Measurements from ENCODE around the gene LRRC53. TPM values are rescaled to one million over a fixed set of nuclear protein-coding genes. Genes with fewer than 3 reads are reported as not detected.

The LRRC53 gene
- total and polyA plus RNA-seq, 2 experiments from 2014 or later: not detected

DNA sequence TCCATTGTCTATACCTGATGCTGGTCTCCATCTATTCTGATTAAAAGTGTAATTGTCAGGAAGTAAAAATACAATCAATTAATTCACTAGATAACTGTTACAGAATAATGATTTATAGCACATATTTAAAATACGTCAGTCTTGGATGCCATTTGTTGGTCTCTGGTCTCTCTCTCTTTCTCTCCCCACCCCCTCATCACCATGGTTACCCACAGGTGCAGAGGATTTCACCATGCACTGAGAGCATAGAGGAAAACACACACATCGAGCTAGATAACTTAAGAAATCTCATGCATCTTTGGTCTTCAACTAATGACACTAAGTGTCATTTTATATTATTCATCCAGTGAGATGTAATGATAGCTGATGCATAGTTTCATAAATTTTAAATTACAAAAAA, 33.4 kb downstream of the LRRC53 start:
- Histone ChIP-seq H4K20me1 (replicated peaks; ENCODE audit: insufficient read depth) (no peaks in the 10 kb centered on the region), H3K36me3 (ENCODE audit: insufficient read depth) (no peaks in the 10 kb centered on the region), H3K27me3 (ENCODE audit: insufficient read depth) (no peaks in the 10 kb centered on the region), H3K4me1 (ENCODE audit: insufficient read depth) (peaks cover 12% of the 10 kb centered on the region), H3F3A (replicated peaks; ENCODE audit: low read depth) (no peaks in the 10 kb centered on the region), H3K4me2 (no peak overlapping the region), H3K79me2 (replicated peaks; ENCODE audit: insufficient read depth) (no peaks in the 10 kb centered on the region), H3K27ac (ENCODE audit: low read depth) (no peak overlapping the region), H3K4me3 (no peak overlapping the region), H3K9me2 (ENCODE audit: insufficient read depth) (no peaks in the 10 kb centered on the region), H2AFZ (no peak overlapping the region)
- no peak overlapping the region for H3K27ac Mint-ChIP-seq
- peaks cover 6% of the 10 kb centered on the region for H3K27me3 Mint-ChIP-seq (ENCODE audit: insufficient read depth, low read depth, poor library complexity)
- no peaks in the 10 kb centered on the region for H3K9me3 Mint-ChIP-seq
- ATAC-seq (no peak), DNase-seq (ENCODE audit: low spot score) (no peak)
- H3K4me3 Mint-ChIP-seq: no peak overlapping the region
- no peak for TF ChIP-seq ZNF331 (CRISPR knock-in tag; IDR thresholded peaks at IDR 0.05; ENCODE audit: low read depth)
- TF ChIP-seq, protein P1, sequence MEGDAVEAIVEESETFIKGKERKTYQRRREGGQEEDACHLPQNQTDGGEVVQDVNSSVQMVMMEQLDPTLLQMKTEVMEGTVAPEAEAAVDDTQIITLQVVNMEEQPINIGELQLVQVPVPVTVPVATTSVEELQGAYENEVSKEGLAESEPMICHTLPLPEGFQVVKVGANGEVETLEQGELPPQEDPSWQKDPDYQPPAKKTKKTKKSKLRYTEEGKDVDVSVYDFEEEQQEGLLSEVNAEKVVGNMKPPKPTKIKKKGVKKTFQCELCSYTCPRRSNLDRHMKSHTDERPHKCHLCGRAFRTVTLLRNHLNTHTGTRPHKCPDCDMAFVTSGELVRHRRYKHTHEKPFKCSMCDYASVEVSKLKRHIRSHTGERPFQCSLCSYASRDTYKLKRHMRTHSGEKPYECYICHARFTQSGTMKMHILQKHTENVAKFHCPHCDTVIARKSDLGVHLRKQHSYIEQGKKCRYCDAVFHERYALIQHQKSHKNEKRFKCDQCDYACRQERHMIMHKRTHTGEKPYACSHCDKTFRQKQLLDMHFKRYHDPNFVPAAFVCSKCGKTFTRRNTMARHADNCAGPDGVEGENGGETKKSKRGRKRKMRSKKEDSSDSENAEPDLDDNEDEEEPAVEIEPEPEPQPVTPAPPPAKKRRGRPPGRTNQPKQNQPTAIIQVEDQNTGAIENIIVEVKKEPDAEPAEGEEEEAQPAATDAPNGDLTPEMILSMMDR (conservative IDR thresholded peaks at IDR 0.05; ENCODE audit: low read depth in 2 of 2): no peak
- TF ChIP-seq, protein P2, sequence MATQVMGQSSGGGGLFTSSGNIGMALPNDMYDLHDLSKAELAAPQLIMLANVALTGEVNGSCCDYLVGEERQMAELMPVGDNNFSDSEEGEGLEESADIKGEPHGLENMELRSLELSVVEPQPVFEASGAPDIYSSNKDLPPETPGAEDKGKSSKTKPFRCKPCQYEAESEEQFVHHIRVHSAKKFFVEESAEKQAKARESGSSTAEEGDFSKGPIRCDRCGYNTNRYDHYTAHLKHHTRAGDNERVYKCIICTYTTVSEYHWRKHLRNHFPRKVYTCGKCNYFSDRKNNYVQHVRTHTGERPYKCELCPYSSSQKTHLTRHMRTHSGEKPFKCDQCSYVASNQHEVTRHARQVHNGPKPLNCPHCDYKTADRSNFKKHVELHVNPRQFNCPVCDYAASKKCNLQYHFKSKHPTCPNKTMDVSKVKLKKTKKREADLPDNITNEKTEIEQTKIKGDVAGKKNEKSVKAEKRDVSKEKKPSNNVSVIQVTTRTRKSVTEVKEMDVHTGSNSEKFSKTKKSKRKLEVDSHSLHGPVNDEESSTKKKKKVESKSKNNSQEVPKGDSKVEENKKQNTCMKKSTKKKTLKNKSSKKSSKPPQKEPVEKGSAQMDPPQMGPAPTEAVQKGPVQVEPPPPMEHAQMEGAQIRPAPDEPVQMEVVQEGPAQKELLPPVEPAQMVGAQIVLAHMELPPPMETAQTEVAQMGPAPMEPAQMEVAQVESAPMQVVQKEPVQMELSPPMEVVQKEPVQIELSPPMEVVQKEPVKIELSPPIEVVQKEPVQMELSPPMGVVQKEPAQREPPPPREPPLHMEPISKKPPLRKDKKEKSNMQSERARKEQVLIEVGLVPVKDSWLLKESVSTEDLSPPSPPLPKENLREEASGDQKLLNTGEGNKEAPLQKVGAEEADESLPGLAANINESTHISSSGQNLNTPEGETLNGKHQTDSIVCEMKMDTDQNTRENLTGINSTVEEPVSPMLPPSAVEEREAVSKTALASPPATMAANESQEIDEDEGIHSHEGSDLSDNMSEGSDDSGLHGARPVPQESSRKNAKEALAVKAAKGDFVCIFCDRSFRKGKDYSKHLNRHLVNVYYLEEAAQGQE (IDR thresholded peaks at IDR 0.05; ENCODE audit: unreplicated experiment): no peak
- no peak for TF ChIP-seq CREB1 (CRISPR knock-in tag; IDR thresholded peaks at IDR 0.05; ENCODE audit: low read depth)
- no peak for TF ChIP-seq JUNB (IDR thresholded peaks at IDR 0.05; ENCODE audit: unreplicated experiment)
- TF ChIP-seq STAT1 (IDR thresholded peaks at IDR 0.05; ENCODE audit: unreplicated experiment): no peak
- TF ChIP-seq EZH2 (IDR thresholded peaks at IDR 0.05; ENCODE audit: low read depth, unreplicated experiment): no peak
- TF ChIP-seq, protein P3, sequence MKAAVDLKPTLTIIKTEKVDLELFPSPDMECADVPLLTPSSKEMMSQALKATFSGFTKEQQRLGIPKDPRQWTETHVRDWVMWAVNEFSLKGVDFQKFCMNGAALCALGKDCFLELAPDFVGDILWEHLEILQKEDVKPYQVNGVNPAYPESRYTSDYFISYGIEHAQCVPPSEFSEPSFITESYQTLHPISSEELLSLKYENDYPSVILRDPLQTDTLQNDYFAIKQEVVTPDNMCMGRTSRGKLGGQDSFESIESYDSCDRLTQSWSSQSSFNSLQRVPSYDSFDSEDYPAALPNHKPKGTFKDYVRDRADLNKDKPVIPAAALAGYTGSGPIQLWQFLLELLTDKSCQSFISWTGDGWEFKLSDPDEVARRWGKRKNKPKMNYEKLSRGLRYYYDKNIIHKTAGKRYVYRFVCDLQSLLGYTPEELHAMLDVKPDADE (IDR thresholded peaks at IDR 0.05): no peak
- TF ChIP-seq NANOG (IDR thresholded peaks at IDR 0.05; ENCODE audit: borderline replicate concordance): no peak
- no peak for TF ChIP-seq ZNF114 (CRISPR knock-in tag; IDR thresholded peaks at IDR 0.05)
- TF ChIP-seq, protein P4, sequence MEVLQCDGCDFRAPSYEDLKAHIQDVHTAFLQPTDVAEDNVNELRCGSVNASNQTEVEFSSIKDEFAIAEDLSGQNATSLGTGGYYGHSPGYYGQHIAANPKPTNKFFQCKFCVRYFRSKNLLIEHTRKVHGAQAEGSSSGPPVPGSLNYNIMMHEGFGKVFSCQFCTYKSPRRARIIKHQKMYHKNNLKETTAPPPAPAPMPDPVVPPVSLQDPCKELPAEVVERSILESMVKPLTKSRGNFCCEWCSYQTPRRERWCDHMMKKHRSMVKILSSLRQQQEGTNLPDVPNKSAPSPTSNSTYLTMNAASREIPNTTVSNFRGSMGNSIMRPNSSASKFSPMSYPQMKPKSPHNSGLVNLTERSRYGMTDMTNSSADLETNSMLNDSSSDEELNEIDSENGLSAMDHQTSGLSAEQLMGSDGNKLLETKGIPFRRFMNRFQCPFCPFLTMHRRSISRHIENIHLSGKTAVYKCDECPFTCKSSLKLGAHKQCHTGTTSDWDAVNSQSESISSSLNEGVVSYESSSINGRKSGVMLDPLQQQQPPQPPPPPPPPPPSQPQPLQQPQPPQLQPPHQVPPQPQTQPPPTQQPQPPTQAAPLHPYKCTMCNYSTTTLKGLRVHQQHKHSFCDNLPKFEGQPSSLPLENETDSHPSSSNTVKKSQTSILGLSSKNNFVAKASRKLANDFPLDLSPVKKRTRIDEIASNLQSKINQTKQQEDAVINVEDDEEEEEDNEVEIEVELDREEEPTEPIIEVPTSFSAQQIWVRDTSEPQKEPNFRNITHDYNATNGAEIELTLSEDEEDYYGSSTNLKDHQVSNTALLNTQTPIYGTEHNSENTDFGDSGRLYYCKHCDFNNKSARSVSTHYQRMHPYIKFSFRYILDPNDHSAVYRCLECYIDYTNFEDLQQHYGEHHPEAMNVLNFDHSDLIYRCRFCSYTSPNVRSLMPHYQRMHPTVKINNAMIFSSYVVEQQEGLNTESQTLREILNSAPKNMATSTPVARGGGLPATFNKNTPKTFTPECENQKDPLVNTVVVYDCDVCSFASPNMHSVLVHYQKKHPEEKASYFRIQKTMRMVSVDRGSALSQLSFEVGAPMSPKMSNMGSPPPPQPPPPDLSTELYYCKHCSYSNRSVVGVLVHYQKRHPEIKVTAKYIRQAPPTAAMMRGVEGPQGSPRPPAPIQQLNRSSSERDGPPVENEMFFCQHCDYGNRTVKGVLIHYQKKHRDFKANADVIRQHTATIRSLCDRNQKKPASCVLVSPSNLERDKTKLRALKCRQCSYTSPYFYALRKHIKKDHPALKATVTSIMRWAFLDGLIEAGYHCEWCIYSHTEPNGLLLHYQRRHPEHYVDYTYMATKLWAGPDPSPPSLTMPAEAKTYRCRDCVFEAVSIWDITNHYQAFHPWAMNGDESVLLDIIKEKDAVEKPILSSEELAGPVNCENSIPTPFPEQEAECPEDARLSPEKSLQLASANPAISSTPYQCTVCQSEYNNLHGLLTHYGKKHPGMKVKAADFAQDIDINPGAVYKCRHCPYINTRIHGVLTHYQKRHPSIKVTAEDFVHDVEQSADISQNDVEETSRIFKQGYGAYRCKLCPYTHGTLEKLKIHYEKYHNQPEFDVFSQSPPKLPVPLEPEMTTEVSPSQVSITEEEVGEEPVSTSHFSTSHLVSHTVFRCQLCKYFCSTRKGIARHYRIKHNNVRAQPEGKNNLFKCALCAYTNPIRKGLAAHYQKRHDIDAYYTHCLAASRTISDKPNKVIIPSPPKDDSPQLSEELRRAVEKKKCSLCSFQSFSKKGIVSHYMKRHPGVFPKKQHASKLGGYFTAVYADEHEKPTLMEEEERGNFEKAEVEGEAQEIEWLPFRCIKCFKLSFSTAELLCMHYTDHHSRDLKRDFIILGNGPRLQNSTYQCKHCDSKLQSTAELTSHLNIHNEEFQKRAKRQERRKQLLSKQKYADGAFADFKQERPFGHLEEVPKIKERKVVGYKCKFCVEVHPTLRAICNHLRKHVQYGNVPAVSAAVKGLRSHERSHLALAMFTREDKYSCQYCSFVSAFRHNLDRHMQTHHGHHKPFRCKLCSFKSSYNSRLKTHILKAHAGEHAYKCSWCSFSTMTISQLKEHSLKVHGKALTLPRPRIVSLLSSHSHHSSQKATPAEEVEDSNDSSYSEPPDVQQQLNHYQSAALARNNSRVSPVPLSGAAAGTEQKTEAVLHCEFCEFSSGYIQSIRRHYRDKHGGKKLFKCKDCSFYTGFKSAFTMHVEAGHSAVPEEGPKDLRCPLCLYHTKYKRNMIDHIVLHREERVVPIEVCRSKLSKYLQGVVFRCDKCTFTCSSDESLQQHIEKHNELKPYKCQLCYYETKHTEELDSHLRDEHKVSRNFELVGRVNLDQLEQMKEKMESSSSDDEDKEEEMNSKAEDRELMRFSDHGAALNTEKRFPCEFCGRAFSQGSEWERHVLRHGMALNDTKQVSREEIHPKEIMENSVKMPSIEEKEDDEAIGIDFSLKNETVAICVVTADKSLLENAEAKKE (CRISPR knock-in tag; IDR thresholded peaks at IDR 0.05): no peak
- H3K36me3 Mint-ChIP-seq (ENCODE audit: low read depth): no peaks in the 10 kb centered on the region
- peaks cover 24% of the 10 kb centered on the region for H3K4me1 Mint-ChIP-seq
